Smooth muscle cell (in vitro differentiated cells): ENCODE results near the gene CUEDC1. TPM values are rescaled to one million over a fixed set of nuclear protein-coding genes. Genes with fewer than 3 reads are reported as not detected.

Source experiments
- DNase-seq: peaks from one replicate; lab custom pipeline; 2025; ENCODE audit not compliant: unreplicated experiment; lab: John Stamatoyannopoulos, UW
- H2AFZ ChIP-seq: fragments of 200-600 bp; sonication (generic); 2 replicates; pipeline ENCODE4 v1.6.0; 2016; ENCODE audit warnings: antibody characterized with exemption, low read depth, mild to moderate bottlenecking
- H3F3A ChIP-seq: fragments of 200-600 bp; sonication (generic); 2 replicates; pipeline ENCODE4 v1.6.0; 2017; ENCODE audit warnings: antibody characterized with exemption, low read depth
- H3K27ac ChIP-seq: fragments of 200-600 bp; sonication (generic); 2 replicates; pipeline ENCODE4 v1.5.1; 2016; ENCODE audit warnings: low read depth, mild to moderate bottlenecking
- H3K27me3 ChIP-seq: fragments of 200-600 bp; sonication (generic); 2 replicates; pipeline ENCODE4 v1.6.1; 2016; ENCODE audit warnings: low read depth, mild to moderate bottlenecking
- H3K36me3 ChIP-seq: fragments of 200-600 bp; sonication (generic); 2 replicates; pipeline ENCODE4 v1.5.1; 2016; ENCODE audit warnings: low read depth
- H3K4me1 ChIP-seq: fragments of 200-600 bp; sonication (generic); 2 replicates; pipeline ENCODE4 v1.5.1; 2016; ENCODE audit warnings: low read depth
- H3K4me2 ChIP-seq: fragments of 200-600 bp; sonication (generic); 2 replicates; pipeline ENCODE4 v1.6.0; 2016; ENCODE audit warnings: mild to moderate bottlenecking
- H3K4me3 ChIP-seq: fragments of 200-600 bp; sonication (generic); 2 replicates; pipeline ENCODE4 v1.5.1; 2016; ENCODE audit warnings: mild to moderate bottlenecking
- H3K79me2 ChIP-seq: fragments of 200-600 bp; sonication (generic); 2 replicates; pipeline ENCODE4 v1.6.0; 2016; ENCODE audit warnings: low read depth, mild to moderate bottlenecking
- H3K9ac ChIP-seq: fragments of 200-600 bp; sonication (generic); 2 replicates; pipeline ENCODE4 v1.6.0; 2016; ENCODE audit warnings: low read depth
- H3K9me3 ChIP-seq: fragments of 200-600 bp; sonication (generic); replicated peaks from 2 replicates; pipeline ENCODE4 v1.5.1; 2016; ENCODE audit warnings: low read depth
- H4K20me1 ChIP-seq: fragments of 200-600 bp; sonication (generic); 2 replicates; pipeline ENCODE4 v1.6.0; 2016; ENCODE audit warnings: low read depth
- CTCF ChIP-seq: fragments of 200-600 bp; sonication (generic); IDR thresholded peaks from 2 replicates; pipeline ENCODE4 v1.5.1; 2017; ENCODE audit warnings: borderline replicate concordance, mild to moderate bottlenecking, antibody characterized with exemption; ENCODE audit not compliant: insufficient read depth, poor library complexity, severe bottlenecking
- WGBS: methylation state at CpG from one replicate; pipeline ENCODE4 v1.1.7; 2016; ENCODE audit warnings: low lambda C conversion rate; 5-methylcytosine and 5-hydroxymethylcytosine counted together
- polyA plus RNA-seq: library from polyadenylated mRNA; unstranded; fragments of >200 nt; fragmentation: Nextera tagmentation; extraction: Ambion mirVana; gene quantifications from 2 replicates; pipeline ENCODE4 v1.2.1, GENCODE V29; 2016
- total RNA-seq: library from RNA; depleted of rRNA; stranded (reverse); fragments of >200 nt; gene quantifications from 2 replicates; pipeline ENCODE4 v1.2.3, GENCODE V29; 2014

CUEDC1 gene
- total and polyA plus RNA-seq, 2 experiments from 2014 or later: 11.1 to 11.7 TPM

GRCh38 chr17:57871155-57871554, 84.1 kb downstream of the CUEDC1 start:
- 96% methylated on average over 7 of the region's 7 CpGs for WGBS
- H3K4me2 ChIP-seq: no peak overlapping the region
- no peak overlapping the region for H2AFZ ChIP-seq
- H3K36me3 ChIP-seq: no peaks in the 10 kb centered on the region
- no peak overlapping the region for H3K27ac ChIP-seq
- no peaks in the 10 kb centered on the region for H3K9me3 ChIP-seq
- no peak overlapping the region for H3K4me3 ChIP-seq
- H3K79me2 ChIP-seq: no peaks in the 10 kb centered on the region
- no peak for TF ChIP-seq CTCF
- peaks cover 36% of the 10 kb centered on the region for H3K4me1 ChIP-seq
- H3F3A ChIP-seq: peaks cover 35% of the 10 kb centered on the region
- peaks cover 9% of the 10 kb centered on the region for H4K20me1 ChIP-seq
- no peaks in the 10 kb centered on the region for H3K27me3 ChIP-seq
- no peak for DNase-seq
- H3K9ac ChIP-seq: no peak overlapping the region

- Histone ChIP-seq H3K27ac (peak overlapping the region; percentile 79), H3K27me3 (no peaks in the 10 kb centered on the region), H3K4me1 (peaks cover 27% of the 10 kb centered on the region), H3K9me3 (no peaks in the 10 kb centered on the region), H3K36me3 (no peaks in the 10 kb centered on the region), H2AFZ (no peak overlapping the region), H3K79me2 (no peaks in the 10 kb centered on the region), H3K4me2 (peak overlapping the region; percentile 45), H3K9ac (no peak overlapping the region), H4K20me1 (peaks cover 9% of the 10 kb centered on the region), H3K4me3 (no peak overlapping the region), H3F3A (peaks cover 35% of the 10 kb centered on the region)
- TF ChIP-seq CTCF: no peak
- no peak for DNase-seq
These were observed 85.0 kb downstream of the CUEDC1 start for GRCh38 chr17:57870283-57870635.

DNA sequence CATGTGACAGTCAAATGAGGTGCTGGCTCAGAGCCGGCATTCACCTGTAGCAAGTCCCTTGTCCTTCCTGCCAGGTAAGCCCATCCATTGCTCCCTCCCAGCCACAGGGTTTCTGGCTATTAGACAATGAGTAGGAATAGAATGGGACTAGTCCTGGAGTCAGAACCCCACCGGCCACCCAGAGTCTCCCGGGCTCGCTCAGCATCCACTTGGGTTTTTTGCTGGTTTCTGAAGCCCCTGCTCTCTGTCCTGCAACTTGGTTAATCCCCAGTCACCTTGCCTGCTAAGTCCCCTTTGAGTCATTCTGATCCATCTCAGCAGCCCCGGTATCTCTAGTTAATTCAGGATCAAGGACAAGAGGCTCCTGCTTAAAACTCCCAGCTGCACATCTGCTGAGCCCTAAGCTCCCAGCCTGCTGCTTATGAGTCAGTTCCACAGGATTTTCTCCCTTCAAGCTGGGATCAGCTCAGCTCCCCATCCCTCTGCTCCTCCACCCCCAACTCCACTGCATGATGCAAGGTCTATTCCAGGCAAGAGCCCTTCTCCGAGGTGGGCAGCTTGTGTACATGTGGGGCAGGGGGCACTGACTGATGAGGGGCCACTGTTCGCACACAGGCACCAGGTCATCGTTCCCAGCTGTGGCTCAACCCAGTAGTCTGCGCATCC, 85.5 kb downstream of the CUEDC1 start:
- Histone ChIP-seq H3K4me2 (peak overlapping the region; percentile 60), H3K27ac (peak overlapping the region; percentile 79), H3K4me3 (no peak overlapping the region), H3F3A (peaks cover 31% of the 10 kb centered on the region), H3K36me3 (no peaks in the 10 kb centered on the region), H2AFZ (no peak overlapping the region), H4K20me1 (peaks cover 9% of the 10 kb centered on the region), H3K79me2 (no peaks in the 10 kb centered on the region), H3K27me3 (no peaks in the 10 kb centered on the region), H3K9ac (no peak overlapping the region), H3K4me1 (peaks cover 22% of the 10 kb centered on the region), H3K9me3 (no peaks in the 10 kb centered on the region)
- whole genome bisulfite sequencing: 39% methylated on average over 9 of the region's 9 CpGs
- no peak for TF ChIP-seq CTCF
- no peak for DNase-seq
